ENCODE measurements around the gene MCTP1.

DNA sequence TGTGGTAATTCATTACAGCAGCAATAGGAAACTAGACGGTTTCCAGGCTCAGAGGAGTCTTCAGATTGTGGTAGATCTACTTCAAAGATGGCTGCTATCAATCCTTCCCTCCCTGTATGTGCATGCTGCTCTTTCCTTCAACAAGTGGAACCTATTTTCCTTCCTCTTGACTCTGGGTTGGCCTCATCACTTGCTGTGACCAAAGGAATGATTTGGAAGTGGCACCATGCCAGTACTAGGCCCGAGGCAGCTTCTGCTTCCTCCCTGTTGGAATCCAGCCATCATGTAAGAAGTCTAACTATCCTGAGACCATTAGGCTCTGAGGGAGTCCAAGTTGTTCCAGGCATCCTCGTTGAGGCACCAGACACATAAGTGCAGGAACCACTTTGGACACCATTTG is 46.5 kb upstream of the MCTP1 start:
- TF ChIP-seq, protein P1, sequence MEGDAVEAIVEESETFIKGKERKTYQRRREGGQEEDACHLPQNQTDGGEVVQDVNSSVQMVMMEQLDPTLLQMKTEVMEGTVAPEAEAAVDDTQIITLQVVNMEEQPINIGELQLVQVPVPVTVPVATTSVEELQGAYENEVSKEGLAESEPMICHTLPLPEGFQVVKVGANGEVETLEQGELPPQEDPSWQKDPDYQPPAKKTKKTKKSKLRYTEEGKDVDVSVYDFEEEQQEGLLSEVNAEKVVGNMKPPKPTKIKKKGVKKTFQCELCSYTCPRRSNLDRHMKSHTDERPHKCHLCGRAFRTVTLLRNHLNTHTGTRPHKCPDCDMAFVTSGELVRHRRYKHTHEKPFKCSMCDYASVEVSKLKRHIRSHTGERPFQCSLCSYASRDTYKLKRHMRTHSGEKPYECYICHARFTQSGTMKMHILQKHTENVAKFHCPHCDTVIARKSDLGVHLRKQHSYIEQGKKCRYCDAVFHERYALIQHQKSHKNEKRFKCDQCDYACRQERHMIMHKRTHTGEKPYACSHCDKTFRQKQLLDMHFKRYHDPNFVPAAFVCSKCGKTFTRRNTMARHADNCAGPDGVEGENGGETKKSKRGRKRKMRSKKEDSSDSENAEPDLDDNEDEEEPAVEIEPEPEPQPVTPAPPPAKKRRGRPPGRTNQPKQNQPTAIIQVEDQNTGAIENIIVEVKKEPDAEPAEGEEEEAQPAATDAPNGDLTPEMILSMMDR (conservative IDR thresholded peaks at IDR 0.05): no peak
- TF ChIP-seq ZFX (IDR thresholded peaks at IDR 0.05): no peak
